Mucosa of descending colon (tissue), 3 donors: ENCODE data around the gene MAST4. TPM values are rescaled to one million over a fixed set of nuclear protein-coding genes. Genes with fewer than 3 reads are reported as not detected.

Experiments
- ATAC-seq: fragments of 200-7000 bp; cut with Tn5 transposase; one replicate; pipeline ENCODE4 v1.9.1; 2020; ENCODE audit warnings: mild to moderate bottlenecking, moderate library complexity
- DNase-seq, 3 donors: peaks; one replicate each; pipeline ENCODE4 v3.0.0-alpha.2; 2020
- H3K36me3 ChIP-seq: fragments of 200-600 bp; one replicate; pipeline ENCODE4 v1.8.0; 2021; ENCODE audit warnings: low read depth, mild to moderate bottlenecking
- H3K4me1 ChIP-seq: fragments of 200-600 bp; one replicate; pipeline ENCODE4 v1.8.0; 2021; ENCODE audit warnings: low read depth, mild to moderate bottlenecking
- H3K4me3 ChIP-seq: fragments of 200-600 bp; one replicate; pipeline ENCODE4 v1.8.0; 2021; ENCODE audit warnings: mild to moderate bottlenecking
- H3K9me3 ChIP-seq: fragments of 200-600 bp; one replicate; pipeline ENCODE4 v1.8.0; 2021; ENCODE audit warnings: mild to moderate bottlenecking
- CTCF ChIP-seq: fragments of 200-600 bp; IDR thresholded peaks from one replicate; pipeline ENCODE4 v1.8.0; 2022; ENCODE audit warnings: antibody characterized with exemption, mild to moderate bottlenecking
- intact Hi-C, 2 donors: fragments of 100-400 bp; cut with DNase I in 1 of 2; cut with micrococcal nuclease in 1 of 2; formaldehyde crosslinking; loops; one replicate each; pipeline versions ENCODE4 v1.11.0 to v1.11.1; 2022; cut with DNase I, micrococcal nuclease
- total RNA-seq, 3 donors: library from RNA; stranded (reverse); fragmentation: NEBNext Ultra II Directional in 2 of 3; extraction: Animal tissue kit (Norgen Biotek cat#: 25700) in 2 of 3; gene quantifications; one replicate each; pipeline versions ENCODE4 v1.2.1 to v1.2.4, GENCODE V29; 2021 to 2023
- donor health status: DM: no; HTN: no; CAD: no; lungs with moderate emphysema.
- donor health status: DM: no; HTN: no; CAD: no.
- donor health status: DM: no; HTN: yes; CAD: no.

MAST4 gene
- total RNA-seq, 3 donors from 2014 or later: 16.2 to 34.0 (median 22.5) TPM

GRCh38 chr5:66634601-66635000 lies 38.4 kb downstream of the MAST4 start:
- intact Hi-C loops: no loop called here
- ATAC-seq: no peak
- TF ChIP-seq CTCF: no peak

GRCh38 chr5:66637994-66638393 lies 41.8 kb downstream of the MAST4 start:
- ATAC-seq: no peak
- DNase-seq: no peak
- no peaks in the 10 kb centered on the region for H3K36me3 ChIP-seq
- no peak for TF ChIP-seq CTCF
- H3K9me3 ChIP-seq: no peaks in the 10 kb centered on the region
- intact Hi-C loops: no loop called here
- H3K4me1 ChIP-seq: no peaks in the 10 kb centered on the region
- H3K4me3 ChIP-seq: no peak overlapping the region

More at GRCh38 chr5:66634601-66635000, 38.4 kb downstream of the MAST4 start:
- Histone ChIP-seq H3K9me3 (no peaks in the 10 kb centered on the region), H3K4me1 (no peaks in the 10 kb centered on the region), H3K36me3 (no peaks in the 10 kb centered on the region), H3K4me3 (no peak overlapping the region)
- DNase-seq: no peak

GRCh38 chr5:66639037-66639436 lies 42.8 kb downstream of the MAST4 start:
- Histone ChIP-seq H3K9me3 (no peaks in the 10 kb centered on the region), H3K4me3 (no peak overlapping the region), H3K36me3 (no peaks in the 10 kb centered on the region), H3K4me1 (no peaks in the 10 kb centered on the region)
- intact Hi-C loops: no loop called here
- TF ChIP-seq CTCF: no peak
- DNase-seq (peak in 1 of 3 donors; percentile 8), ATAC-seq (no peak)

- DNase-seq (no peak), ATAC-seq (no peak)
- Histone ChIP-seq H3K4me1 (no peaks in the 10 kb centered on the region), H3K9me3 (no peaks in the 10 kb centered on the region), H3K36me3 (no peaks in the 10 kb centered on the region), H3K4me3 (no peak overlapping the region)
- TF ChIP-seq CTCF: no peak
- intact Hi-C loops: no loop called here
Measured at GRCh38 chr5:66642538-66642937, 46.3 kb downstream of the MAST4 start.

GRCh38 chr5:66643387-66643786 lies 47.2 kb downstream of the MAST4 start:
- H3K4me3 ChIP-seq: no peak overlapping the region
- no peak for ATAC-seq
- H3K9me3 ChIP-seq: no peaks in the 10 kb centered on the region
- no peak for DNase-seq
- intact Hi-C loops: no loop called here
- no peaks in the 10 kb centered on the region for H3K36me3 ChIP-seq
- no peak for TF ChIP-seq CTCF
- no peaks in the 10 kb centered on the region for H3K4me1 ChIP-seq

- TF ChIP-seq CTCF: no peak
- ATAC-seq: no peak
- H3K4me1 ChIP-seq: no peaks in the 10 kb centered on the region
- H3K9me3 ChIP-seq: no peaks in the 10 kb centered on the region
- DNase-seq: no peak
- intact Hi-C loops: no loop called here
- no peaks in the 10 kb centered on the region for H3K36me3 ChIP-seq
- H3K4me3 ChIP-seq: no peak overlapping the region
Measured at GRCh38 chr5:66644111-66644510, 47.9 kb downstream of the MAST4 start.
